Measurements from ENCODE around the gene SNCAIP. TPM values are rescaled to one million over a fixed set of nuclear protein-coding genes. Genes with fewer than 3 reads are reported as not detected.
A peak's percentile ranks its signal among the peaks of the same experiment; 100 is the strongest.

The SNCAIP gene
- total and polyA plus RNA-seq, 2 experiments from 2014 or later: 6.1 to 11.9 TPM

DNA sequence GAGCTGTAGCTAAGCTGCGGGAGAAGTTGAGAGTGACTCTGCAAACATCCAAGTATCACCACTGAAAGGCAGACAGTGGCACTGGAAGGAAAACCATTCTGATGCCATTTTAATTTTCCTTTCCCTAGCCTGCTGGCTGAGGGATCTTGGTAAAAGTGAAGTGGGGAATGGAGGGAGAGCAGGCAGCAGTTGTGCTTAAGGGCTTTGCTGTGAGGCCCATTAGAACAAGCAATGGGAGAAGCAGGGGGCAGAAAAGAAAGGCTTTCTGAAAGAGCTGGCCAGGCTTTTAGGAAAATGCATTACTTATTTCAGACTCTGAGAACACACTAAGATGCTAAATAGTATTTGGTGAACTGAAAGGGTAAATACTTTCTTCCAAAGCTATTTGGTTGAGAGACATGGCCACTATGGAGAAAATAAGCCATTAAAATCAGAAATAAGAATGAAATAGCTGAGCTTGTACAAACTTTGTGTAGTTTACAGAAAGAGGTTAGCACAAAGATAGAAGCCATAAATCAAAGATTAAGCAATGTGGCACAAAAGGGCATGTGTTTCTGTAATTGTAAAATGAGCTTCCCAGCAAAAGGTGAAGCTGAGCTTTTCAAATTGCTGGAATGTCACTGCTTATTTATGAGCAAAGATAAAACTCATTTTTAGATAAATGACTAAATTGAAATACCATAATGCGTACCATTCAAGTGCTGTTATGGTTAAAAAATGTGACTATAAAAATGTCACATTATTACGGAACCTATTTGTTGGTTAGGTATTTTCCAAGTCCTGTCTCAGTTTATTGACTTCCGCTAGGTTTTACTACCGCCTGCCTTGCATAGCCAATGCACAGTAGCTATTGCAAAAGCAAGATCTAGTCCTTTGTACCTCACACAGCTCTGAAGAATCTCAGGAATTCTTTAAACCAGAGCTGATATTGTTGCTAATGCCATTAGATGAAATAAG lies 20.8 kb downstream of the SNCAIP start:
- Histone ChIP-seq H4K20me1 (replicated peaks; ENCODE audit: insufficient read depth) (no peaks in the 10 kb centered on the region), H3K36me3 (ENCODE audit: insufficient read depth) (no peaks in the 10 kb centered on the region), H3K79me2 (replicated peaks; ENCODE audit: insufficient read depth) (no peaks in the 10 kb centered on the region), H2AFZ (no peak overlapping the region), H3K9me2 (ENCODE audit: insufficient read depth) (no peaks in the 10 kb centered on the region), H3K27me3 (ENCODE audit: insufficient read depth) (no peaks in the 10 kb centered on the region), H3K4me3 (no peak overlapping the region), H3F3A (replicated peaks; ENCODE audit: low read depth) (no peaks in the 10 kb centered on the region), H3K4me1 (ENCODE audit: insufficient read depth) (peaks cover 14% of the 10 kb centered on the region), H3K27ac (ENCODE audit: low read depth) (0 out of 2 replicates have a peak overlapping the region, but pooled peaks have one; percentile 27), H3K4me2 (peak overlapping the region; percentile 18; the same call in 1 of the 2 replicates)
- Mint-ChIP-seq H3K4me1 (peaks cover 18% of the 10 kb centered on the region), H3K9me3 (no peaks in the 10 kb centered on the region), H3K27ac (peak overlapping the region; percentile 84), H3K27me3 (ENCODE audit: insufficient read depth, low read depth, poor library complexity) (peaks cover 3% of the 10 kb centered on the region), H3K36me3 (ENCODE audit: low read depth) (no peaks in the 10 kb centered on the region), H3K4me3 (no peak overlapping the region)
- ATAC-seq: peak; percentile 70
- TF ChIP-seq NANOG (IDR thresholded peaks at IDR 0.05; ENCODE audit: borderline replicate concordance): no peak
- TF ChIP-seq CREB1 (CRISPR knock-in tag; IDR thresholded peaks at IDR 0.05; ENCODE audit: low read depth): no peak
- TF ChIP-seq ZNF331 (CRISPR knock-in tag; IDR thresholded peaks at IDR 0.05; ENCODE audit: low read depth): no peak
- TF ChIP-seq JUNB (IDR thresholded peaks at IDR 0.05; ENCODE audit: unreplicated experiment): no peak
- TF ChIP-seq, protein P1, sequence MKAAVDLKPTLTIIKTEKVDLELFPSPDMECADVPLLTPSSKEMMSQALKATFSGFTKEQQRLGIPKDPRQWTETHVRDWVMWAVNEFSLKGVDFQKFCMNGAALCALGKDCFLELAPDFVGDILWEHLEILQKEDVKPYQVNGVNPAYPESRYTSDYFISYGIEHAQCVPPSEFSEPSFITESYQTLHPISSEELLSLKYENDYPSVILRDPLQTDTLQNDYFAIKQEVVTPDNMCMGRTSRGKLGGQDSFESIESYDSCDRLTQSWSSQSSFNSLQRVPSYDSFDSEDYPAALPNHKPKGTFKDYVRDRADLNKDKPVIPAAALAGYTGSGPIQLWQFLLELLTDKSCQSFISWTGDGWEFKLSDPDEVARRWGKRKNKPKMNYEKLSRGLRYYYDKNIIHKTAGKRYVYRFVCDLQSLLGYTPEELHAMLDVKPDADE (IDR thresholded peaks at IDR 0.05): no peak
- TF ChIP-seq ZNF114 (CRISPR knock-in tag; IDR thresholded peaks at IDR 0.05): no peak
- no peak for TF ChIP-seq POLR2AphosphoS5 (IDR thresholded peaks at IDR 0.05; ENCODE audit: low read depth)
- TF ChIP-seq EZH2phosphoT487 (IDR thresholded peaks at IDR 0.05; ENCODE audit: unreplicated experiment): no peak
- TF ChIP-seq CTCF (conservative IDR thresholded peaks at IDR 0.05; ENCODE audit: low read depth in 2 of 2): no peak
- TF ChIP-seq STAT1 (IDR thresholded peaks at IDR 0.05; ENCODE audit: unreplicated experiment): no peak
- TF ChIP-seq ZNF462 (CRISPR knock-in tag; IDR thresholded peaks at IDR 0.05): no peak
- TF ChIP-seq EZH2 (IDR thresholded peaks at IDR 0.05; ENCODE audit: low read depth, unreplicated experiment): no peak
- DNase-seq (ENCODE audit: low spot score): peak; percentile 44

Measured in GM23338 (cell line).